GM12864 (cell line): ENCODE results near the gene TXNDC5.

Experiments
- DNase-seq: peaks from one replicate; pipeline ENCODE4 v3.0.0-alpha.2; 2011; ENCODE audit warnings: low read depth
- H3K4me3 ChIP-seq: 2 replicates; pipeline ENCODE4 v1.5.1; 2011; ENCODE audit warnings: mild to moderate bottlenecking, low read depth, low read length, control low read depth
- CTCF ChIP-seq: IDR thresholded peaks from 2 replicates; pipeline ENCODE4 v1.5.1; 2011; ENCODE audit warnings: low read depth, mild to moderate bottlenecking, moderate library complexity, low read length, control low read depth, inconsistent platforms; ENCODE audit errors: missing control alignments

Gene TXNDC5

GRCh38 chr6:7888587-7889357 lies 21.8 kb downstream of the TXNDC5 start:
- H3K4me3 ChIP-seq = no peak overlapping the region
- TF ChIP-seq CTCF = no peak
- no peak for DNase-seq

GRCh38 chr6:7887278-7887991 lies 23.2 kb downstream of the TXNDC5 start:
- DNase-seq = no peak
- no peak overlapping the region for H3K4me3 ChIP-seq
- no peak for TF ChIP-seq CTCF

DNA sequence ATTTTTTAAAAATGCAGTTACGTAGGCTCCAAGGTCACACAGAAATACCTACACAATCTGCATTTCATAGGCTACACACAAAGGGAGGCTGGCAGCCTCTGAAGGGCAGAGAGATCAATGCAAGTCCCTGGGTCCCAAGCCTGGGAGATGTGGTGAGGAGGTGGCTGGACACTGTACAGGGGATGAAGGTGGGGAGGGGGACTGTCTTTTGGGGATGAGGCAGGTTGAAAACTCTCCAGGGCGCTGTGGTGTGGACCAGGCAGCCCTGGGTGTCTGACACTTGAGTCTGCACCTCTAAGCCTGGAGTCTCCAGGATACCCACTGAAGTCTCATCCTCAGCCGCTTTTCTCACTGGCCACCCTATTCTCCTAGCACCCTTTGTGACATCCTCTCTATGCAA lies 24.5 kb downstream of the TXNDC5 start:
- no peak overlapping the region for H3K4me3 ChIP-seq
- no peak for DNase-seq
- TF ChIP-seq CTCF = no peak

DNA sequence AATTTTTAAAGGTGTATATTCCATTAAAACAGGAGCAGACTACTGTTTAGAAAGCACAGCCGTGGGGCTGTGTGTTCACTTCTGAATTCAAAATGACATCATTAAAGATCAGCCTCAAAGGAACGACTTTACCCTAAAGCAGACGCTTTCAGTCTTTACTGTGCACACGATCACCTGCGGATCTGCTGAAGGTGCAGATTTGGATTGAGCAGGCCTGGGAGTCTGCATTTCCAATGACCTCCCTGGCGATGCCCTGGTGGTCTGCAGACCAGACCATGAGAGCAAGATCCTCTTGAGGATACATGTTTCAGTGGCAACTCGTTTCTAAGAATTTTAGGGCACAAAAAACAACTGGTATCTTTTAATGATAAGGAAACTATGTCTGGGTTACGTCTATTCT lies 27.2 kb downstream of the TXNDC5 start:
- H3K4me3 ChIP-seq = no peak overlapping the region
- DNase-seq = no peak
- no peak for TF ChIP-seq CTCF

DNA sequence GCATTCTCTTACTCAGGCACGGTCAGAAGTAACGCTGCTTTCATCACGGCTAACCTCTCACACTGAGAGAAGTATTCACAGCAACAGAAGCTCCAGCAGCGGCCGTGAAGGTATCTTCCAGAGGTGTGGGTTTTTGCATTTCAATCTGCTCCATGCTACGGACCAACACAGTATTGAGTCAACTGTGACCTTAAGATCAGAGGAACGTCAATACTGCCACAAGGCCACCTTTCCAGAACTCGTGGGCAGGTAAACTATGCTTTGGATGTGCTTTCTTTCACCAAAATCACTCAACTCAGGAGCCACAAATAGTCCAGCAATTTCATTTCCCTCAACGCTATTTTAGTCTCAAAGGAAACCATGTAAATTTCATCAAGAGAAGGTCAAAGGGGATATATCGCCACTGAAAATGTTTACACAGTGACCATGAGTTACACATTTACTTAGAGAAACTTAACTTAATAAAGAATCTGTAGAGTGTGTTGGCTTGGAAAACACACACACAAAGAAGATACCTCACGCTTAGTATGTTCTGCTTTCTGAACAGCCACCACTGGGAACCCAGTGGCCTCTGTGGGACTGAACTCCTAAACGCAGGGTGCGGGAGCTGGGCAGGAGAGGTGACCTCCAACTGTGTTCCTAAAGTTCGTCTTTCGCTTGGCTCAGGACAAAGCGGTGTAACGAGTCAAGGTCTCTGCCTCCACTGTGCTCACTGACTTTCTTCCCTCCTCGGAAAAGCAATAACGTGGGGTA lies 27.9 kb downstream of the TXNDC5 start:
- no peak overlapping the region for H3K4me3 ChIP-seq
- TF ChIP-seq CTCF = no peak
- DNase-seq = no peak

DNA sequence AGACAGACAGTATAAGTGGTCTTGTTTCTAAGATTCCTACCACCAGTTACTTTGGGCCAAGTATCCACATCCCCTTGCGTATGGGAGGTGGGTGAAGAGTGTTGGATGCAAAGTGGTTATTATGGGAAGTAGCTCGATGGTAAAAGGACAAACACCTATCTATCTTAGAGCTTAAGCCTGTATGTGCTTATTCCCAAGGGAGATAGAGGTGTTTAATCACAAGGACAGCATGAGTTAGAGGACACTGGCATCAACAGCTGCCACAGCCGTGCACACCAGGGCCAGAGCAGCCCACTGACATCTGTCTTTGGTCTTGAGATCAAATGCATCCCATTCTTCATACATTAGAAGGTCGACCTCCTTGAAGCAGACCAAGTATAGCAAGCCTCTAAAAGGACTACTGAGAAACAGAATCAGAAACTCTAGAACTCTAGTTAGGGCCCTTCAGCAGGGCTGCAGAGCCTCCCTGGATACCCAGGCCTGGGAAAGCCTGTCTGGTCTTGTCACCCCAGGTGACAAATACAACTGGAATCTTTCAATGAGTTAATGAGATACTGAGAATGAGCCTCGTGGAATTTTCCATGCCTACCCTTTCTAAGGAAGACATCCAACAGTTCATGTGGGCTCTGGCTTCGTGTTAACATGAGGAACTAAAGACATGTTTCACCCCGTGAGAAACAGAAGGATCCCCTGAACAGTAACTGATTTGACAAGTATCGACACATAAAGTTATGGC lies 28.7 kb downstream of the TXNDC5 start:
- no peak for DNase-seq
- TF ChIP-seq CTCF = no peak

More for the DNA sequence above, 28.7 kb downstream of the TXNDC5 start:
- H3K4me3 ChIP-seq = no peak overlapping the region
